ENCODE results near the gene PCCA.
"Not testable (repeated sequence)": the region's sequence is repeated elsewhere in the genome, so short reads cannot be mapped to it uniquely, and the experiment has no call there.

The PCCA gene

GRCh38 chr13:100254002-100254401 is 165.1 kb downstream of the PCCA start:
- no peak for DNase-seq

- no peak for DNase-seq
These were observed 173.5 kb downstream of the PCCA start for GRCh38 chr13:100262404-100262803.

DNA sequence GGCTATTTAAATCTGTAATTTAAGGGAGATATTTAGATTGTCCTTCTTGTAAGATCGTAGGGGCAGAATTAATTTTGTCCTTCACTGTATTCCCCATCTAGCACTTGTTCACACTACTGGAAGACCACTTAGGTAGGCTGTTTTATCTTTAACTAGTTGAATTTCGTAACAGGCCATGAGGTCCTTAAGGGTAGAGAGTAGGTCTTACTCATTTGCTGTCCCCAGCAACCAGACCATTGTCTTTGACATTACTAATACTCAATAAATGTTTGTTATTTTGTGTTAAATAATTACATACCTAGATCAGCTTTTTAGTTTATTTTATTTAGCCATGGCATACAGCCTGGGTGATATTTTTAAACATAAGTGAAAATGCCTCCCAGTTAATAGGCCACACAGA is 177.1 kb downstream of the PCCA start:
- no peak for DNase-seq

- DNase-seq = peak; percentile 70
These were observed 180.9 kb downstream of the PCCA start for GRCh38 chr13:100269837-100270236.

GRCh38 chr13:100273138-100273537 is 184.2 kb downstream of the PCCA start:
- DNase-seq = no peak

DNA sequence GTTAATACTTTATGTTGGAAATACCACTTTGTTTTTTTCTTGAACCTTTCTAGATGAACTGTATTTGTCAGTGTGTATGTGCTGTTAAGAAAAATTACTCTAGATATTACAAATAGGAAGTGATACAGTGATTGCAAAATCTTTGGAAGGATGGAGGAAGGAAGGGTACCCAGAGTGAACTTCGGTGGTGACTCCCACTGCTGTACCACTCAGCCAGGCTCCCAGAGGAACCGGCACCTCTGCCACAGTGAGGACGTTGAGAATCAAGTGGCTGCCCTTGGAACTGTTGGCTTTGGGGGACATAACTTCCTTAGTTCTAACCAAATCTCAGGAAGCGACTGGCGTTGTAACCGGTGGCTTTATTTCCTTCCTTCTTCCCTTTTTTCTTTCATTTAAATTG is 184.7 kb downstream of the PCCA start:
- no peak for DNase-seq

GRCh38 chr13:100274942-100275506 is 186.1 kb downstream of the PCCA start:
- no peak for DNase-seq

GRCh38 chr13:100275746-100276145 is 186.9 kb downstream of the PCCA start:
- no peak for DNase-seq

- no peak for DNase-seq
These were observed 191.8 kb downstream of the PCCA start for GRCh38 chr13:100280681-100281080.

GRCh38 chr13:100282306-100282705 is 193.4 kb downstream of the PCCA start:
- not testable (repeated sequence) for DNase-seq

- no peak for DNase-seq
These were observed 201.4 kb downstream of the PCCA start for GRCh38 chr13:100290165-100290801.

DNA sequence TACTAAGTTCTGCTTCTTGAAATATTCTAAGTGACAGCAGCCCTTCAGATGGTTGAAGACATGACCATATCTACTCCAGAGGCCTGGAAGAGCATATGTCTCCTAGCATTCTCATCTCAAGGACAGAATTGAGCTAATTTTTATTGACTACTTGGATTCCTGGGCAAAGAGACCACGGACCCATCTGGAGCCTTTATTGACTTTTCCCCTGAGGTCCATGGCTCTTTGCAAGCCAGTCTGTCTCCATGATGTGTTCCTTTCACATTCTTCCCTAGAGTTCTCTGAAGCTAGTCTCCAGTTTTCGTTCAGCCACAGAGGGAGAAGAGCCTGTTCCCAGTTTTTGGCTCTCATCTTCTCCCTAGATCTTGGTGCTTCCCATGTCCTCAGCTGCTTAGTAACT is 202.7 kb downstream of the PCCA start:
- DNase-seq = no peak

DNA sequence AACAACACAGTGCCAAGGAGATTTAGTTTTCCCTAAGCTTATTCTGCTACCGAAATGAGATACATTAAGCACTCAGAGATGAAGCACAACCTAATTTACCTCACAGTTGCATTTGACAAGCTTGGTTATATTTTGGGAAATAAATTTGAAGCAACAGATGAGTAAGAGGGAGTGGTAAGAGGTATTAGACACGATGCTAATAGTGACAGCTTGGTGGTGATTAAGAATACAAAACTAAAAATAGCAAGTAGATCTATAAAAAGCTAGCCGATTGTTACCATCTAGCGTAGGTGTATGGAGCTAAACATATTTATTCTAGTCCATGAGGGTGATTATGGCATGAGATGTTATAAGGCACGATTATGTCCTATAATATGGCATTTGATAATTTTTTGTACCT is 208.5 kb downstream of the PCCA start:
- no peak for DNase-seq

GRCh38 chr13:100298116-100298681 is 209.3 kb downstream of the PCCA start:
- DNase-seq = no peak

GRCh38 chr13:100298691-100299090 is 209.8 kb downstream of the PCCA start:
- DNase-seq = no peak

- DNase-seq = no peak
These were observed 211.3 kb downstream of the PCCA start for GRCh38 chr13:100300243-100300642.

- no peak for DNase-seq
These were observed 211.8 kb downstream of the PCCA start for GRCh38 chr13:100300708-100301107.

GRCh38 chr13:100301418-100301817 is 212.5 kb downstream of the PCCA start:
- DNase-seq = no peak

DNA sequence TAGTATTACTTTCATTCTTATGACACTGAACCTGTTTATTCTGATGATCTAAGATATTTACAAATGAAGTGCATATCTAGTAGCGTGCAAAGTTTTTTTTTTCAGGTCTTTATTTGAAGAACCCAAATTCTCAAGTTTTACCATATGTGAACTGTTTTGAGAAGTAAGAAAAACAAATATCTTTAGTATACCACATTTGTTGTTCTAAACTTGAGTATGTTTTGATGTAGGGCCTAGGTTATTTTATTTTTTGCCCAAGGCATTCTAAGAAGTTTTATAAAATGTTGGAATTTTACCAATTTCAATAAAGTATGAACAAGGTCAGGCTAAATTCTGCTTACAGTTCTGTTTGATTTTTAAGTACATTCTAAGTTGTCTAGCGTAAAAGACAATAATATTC is 213.5 kb downstream of the PCCA start:
- no peak for DNase-seq

- DNase-seq = no peak
These were observed 215.3 kb downstream of the PCCA start for GRCh38 chr13:100304229-100304628.

GRCh38 chr13:100305398-100305797 is 216.5 kb downstream of the PCCA start:
- DNase-seq = no peak

DNA sequence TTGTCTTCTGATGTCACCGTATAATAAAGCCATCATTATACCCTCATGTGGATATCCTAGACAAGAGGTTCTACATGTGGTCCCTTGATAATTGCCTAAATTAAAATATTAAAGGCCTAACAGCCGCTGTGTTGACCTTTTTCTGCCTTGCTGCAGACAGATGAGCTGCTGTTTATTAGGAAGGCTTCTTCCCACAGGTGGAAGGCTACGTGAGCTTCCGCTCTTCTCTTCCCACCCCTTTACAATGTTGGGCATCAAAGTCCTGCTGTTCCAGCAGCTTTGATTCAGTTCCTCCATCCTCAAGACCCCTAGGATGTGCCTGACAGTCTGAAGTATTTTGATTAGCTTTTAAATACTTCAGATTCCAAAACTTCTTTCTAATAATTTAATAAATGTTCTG is 217.1 kb downstream of the PCCA start:
- DNase-seq = no peak

DNA sequence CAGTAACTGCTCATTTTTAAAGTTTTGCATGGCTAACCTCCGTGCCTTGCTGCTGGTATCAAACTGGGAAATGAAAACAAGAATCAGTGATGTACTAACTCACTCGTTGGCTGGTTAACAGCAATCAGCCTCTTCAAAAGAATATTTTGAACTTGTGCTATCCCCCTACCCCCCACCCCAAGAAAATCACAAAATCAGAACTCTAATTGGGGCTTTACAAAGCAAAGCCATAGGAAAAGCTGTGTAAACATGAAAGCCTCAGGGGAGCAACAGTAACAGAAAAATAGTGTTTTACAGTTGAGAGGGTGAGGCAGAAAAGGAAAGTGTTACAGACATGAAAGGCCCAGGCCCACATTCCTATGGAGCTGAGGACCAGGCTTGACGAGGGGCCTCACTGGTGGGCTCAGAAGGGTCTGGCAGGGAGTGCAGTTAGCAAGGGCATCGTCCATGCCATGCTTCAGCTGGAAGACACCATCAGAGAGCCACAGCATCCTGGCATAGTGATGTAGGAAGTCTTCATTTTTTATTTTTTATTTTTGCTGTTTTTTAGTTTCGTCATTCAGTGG is 217.6 kb downstream of the PCCA start:
- no peak for DNase-seq

DNA sequence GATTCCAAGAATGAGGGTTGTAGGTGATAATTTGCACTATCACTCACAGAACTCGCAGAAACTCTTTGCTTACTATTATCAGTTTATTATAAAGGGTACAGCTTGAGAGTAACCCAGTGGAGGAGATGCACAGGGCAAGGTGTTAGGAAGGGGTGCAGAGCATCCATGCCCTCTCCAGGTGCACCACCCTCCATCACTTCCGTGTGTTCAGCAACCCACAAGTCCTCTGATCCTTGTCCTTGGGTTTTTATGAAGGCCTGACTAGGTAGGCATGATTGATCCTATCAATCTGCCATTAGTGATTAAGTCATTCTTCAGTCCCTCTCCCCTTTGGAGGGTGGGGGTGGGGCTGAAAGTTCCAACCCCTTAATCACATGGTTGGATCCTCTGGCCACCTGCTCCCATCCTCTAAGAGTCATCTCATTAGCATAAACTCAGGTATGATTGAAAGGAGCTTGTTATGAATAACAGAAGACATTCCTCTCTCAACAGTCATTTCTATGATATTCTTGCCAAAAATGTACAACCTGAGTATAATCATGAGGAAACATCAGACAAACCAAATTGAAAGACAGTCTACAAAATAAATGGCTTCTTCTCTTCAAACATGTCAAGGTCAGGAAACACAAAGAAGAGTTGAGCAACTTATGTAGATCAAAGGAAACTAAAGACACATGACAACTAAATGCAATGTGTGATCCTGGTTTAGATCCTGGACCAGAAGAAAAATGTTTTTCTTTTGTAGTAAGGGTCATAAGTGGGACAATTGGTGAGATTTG is 225.4 kb downstream of the PCCA start:
- no peak for DNase-seq
